HG02759 (cell line): ENCODE data around the gene ALDH3B1.
"Not testable (repeated sequence)": the region's sequence is repeated elsewhere in the genome, so short reads cannot be mapped to it uniquely, and the experiment has no call there.

Source experiments
- ATAC-seq: cut with Tn5 transposase; IDR thresholded peaks from one replicate; pipeline ENCODE4 v1.9.1; 2021; ENCODE audit warnings: mild to moderate bottlenecking, moderate library complexity; ENCODE audit not compliant: unreplicated experiment

ALDH3B1 gene

DNA sequence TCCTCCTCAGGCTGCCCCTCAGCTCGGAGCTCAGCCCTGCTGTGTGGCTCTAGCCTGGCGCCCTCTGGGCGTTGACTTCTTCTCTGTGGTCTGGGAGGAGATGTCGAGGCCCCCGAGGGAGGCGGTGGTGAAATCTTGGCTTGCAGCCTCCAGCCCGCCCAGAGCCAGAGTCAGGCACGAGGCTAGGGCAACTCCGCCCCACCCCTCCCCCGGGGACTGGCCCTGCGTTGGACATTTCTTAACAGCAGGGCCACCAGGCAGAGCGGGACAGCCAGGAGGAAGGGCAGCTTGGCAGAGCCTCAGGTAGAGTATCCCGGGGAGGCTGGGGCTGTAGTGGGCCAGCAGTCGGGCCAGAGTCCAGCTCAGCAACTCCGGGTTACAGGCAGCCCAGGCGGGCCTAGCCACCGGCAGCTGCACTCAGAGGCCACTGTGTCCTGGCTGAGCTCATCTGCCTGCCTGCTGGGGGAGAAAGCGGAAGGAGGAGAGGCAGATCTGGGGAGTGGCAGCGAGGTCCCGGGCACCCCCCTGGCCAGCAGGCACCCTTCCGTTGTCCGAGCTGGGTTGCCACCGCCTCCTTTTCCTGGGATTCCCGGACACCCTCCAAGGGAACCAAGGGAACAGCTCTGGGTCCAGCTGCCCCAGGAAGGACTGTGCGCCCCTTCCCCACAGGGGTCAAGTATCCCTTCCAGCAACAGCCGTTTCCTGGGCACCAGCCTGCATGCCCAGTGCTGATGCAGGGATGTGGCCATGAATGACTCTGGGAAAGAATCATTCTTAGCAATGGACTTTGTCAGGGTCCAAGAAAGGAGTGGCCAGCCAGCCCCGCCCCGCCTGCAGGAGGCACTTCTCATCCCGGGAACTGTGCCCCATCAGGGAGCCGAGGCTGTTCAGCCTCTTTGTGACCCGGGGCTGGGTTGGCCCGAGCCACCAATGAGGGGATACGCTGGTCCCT, at the start of gene ALDH3B1:
ALDH3B1 (plus strand) TSS at position 238 of the 952 bp plus-strand sequence. CDS start 4,971 bp downstream, outside the sequence.
- ATAC-seq, result no peak

DNA sequence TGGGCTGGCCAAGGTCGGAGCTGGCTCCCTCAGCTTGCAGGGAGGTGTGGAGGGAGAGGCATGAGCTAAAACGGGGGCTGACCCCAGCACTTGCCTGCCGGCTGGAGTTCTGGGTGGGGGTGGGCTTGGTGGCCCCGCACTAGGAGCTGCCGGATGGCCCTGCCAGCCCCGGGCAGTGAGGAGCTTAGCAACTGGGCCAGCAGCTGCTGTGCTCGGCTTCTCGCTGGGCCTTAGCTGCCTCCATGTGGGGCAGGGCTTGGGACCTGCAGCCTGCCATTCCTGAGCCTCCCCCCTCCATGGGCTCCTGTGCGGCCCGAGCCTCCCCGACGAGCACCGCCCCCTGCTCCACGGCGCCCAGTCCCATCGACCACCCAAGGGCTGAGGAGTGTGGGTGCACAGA, 46.9 kb upstream of the ALDH3B1 start:
- not testable (repeated sequence) for ATAC-seq

GRCh38 chr11:67963879-67964278, 46.2 kb upstream of the ALDH3B1 start:
- ATAC-seq, result not testable (repeated sequence)

- ATAC-seq, result not testable (repeated sequence)
Measured at GRCh38 chr11:67964746-67965145, 45.4 kb upstream of the ALDH3B1 start.

- ATAC-seq, result not testable (repeated sequence)
Measured at GRCh38 chr11:67965830-67966348, 44.2 kb upstream of the ALDH3B1 start.

DNA sequence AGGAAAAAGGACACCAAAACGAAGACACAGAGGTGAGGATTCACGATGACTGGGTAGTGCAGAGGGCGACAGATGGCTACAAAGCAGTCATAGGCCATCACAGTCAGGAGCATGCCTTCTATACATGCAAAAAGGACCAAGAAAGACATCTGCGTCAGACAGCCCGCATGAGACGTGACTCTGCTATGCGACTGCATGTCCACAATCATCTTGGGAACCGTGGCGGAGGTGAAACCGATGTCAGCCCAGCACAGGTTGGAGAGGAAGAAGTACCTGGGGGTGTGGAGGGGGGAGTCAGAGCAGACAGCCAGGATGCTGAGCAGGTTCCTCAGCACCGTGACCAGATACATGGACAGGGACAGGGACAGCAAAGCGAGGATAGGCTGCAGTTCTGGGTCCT, 35.4 kb upstream of the ALDH3B1 start:
- not testable (repeated sequence) for ATAC-seq

DNA sequence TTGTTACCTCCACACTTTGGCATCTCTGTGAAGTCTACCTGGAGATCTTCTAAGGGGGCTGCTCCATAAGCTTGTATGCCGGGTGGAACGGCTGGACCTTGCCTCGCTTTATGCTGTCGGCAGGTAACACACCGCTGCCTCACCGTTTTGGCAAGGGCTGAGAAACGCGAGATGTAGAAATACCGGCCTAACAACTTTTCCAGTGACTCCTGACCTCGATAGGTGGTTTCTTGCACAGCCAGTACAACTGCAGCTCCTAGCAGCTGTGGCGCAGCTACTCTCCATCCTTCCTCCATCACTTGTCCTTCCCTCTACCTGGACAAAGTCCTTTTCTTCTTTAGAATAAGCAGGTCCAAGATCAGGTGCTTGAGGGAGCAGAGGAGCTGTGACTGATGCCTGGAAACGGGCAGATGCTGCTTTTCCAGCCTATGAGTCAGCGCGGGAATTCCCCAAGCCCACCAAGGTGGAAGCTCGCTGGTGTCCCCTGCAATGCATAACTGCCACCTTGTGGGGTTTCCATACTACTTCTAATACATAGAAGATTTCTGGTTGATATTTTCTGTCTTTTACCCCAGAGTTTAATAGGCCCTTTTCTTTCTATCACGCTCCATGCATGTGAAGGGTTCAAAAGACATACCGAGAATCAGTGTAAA, 31.2 kb upstream of the ALDH3B1 start:
- ATAC-seq, result not testable (repeated sequence)

- not testable (repeated sequence) for ATAC-seq
Measured at GRCh38 chr11:67981226-67981625, 28.9 kb upstream of the ALDH3B1 start.

- not testable (repeated sequence) for ATAC-seq
Measured at GRCh38 chr11:67982255-67982857, 27.8 kb upstream of the ALDH3B1 start.

GRCh38 chr11:67983951-67984350, 26.2 kb upstream of the ALDH3B1 start:
- ATAC-seq, result no peak

DNA sequence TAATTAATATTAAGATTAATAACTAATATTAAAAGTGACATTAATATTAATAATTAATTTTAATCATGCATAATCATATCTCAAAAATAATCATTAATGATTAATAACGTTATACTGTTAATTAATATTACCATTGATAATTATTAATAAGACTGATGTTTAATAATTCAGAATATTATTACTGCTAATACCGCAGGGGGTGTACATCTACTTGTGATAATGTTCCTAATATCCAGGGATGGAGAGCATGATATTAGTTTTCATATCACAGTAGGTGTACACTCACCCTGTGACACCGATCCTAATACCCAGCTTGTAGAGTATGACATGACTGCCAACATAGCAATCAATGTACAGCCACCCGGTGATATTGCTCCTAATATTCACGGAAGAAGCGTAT, 24.8 kb upstream of the ALDH3B1 start:
- not testable (repeated sequence) for ATAC-seq

- ATAC-seq, result not testable (repeated sequence)
Measured at GRCh38 chr11:67990546-67991346, 19.4 kb upstream of the ALDH3B1 start.

DNA sequence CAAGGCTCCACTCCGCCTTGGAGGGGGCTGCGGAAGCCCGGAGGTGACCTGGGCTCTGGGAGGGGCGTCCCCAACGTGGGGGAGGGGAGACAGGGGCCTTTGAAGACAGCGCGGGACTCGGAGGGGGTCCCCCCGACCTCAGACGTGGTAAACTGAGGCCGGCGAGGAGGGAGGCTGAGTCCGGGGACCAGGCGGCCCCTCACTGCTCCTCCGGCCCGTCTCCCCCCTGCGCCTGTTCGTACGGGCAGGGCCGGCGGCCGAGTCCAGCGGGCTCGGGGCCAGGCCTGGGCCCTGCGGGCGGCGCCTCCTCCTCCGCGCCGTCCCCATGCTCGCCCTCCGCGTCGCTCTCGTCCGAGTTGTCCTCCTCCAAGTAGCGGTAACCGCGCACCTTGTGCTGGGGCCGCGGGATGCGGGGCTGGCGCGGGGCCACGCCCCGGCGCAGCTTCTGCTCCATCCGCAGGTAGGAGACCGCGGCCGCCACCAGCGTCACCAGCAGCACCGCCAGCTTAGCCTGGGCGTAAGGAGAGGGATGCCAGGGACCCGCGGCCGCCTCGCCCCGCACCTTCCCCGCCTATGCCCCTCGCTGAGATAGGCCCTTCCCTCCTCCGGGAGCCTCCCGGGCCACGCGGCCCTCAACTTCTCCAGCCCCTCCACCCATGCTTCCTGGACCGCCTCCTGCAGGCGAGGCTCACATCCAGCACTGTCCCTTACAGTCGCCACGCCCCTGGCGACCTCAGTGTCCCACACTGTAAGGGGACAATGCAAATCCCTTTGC, 18.6 kb upstream of the ALDH3B1 start:
- not testable (repeated sequence) for ATAC-seq

GRCh38 chr11:67993821-67994220, 16.3 kb upstream of the ALDH3B1 start:
- ATAC-seq, result not testable (repeated sequence)

DNA sequence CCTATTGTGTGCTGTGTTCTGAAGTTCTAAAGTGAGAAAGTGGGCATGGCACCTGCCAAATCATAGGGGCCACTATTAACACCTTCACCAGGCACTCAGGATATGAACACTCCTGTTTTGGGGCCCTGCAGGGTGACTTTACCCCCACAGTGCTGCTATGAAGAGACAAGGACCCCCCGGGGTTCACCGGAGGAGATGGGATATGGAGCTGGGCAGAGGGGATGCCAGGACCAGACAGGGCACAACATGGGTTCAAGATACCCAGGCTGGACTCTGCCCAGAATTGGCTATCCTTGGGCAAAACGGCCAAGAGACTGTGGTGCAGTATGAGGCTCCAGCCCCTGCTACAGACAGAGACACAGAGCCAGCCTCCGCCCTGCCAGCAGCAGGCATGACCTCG, 15.7 kb upstream of the ALDH3B1 start:
- ATAC-seq, result not testable (repeated sequence)

GRCh38 chr11:67995129-67995528, 15.0 kb upstream of the ALDH3B1 start:
- ATAC-seq, result not testable (repeated sequence)

GRCh38 chr11:67995579-67995978, 14.5 kb upstream of the ALDH3B1 start:
- not testable (repeated sequence) for ATAC-seq

DNA sequence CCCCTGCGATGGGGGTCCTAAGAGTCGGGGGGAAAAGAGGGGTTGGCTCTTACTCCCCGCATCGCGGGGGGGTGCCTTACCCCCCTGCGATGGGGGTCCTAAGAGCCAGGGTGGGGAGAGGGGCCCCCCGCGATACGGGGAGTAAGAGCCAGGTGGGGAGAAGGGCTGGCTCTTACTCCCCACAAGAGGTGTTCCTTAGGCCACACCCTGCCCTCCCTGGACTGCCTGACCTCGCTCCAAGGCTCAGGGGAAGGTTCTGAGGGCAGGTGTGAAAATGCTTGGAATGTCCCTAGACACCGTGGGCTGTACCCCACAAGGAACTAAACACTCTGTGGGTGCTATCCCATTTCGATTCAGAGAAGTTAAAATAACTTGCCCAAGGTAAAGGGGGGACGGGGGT, 14.1 kb upstream of the ALDH3B1 start:
- no peak for ATAC-seq

- ATAC-seq, result no peak
Measured at GRCh38 chr11:67996622-67997474, 13.3 kb upstream of the ALDH3B1 start.
